DMS79 treated with DMSO at 0.1 percent for 48 hours (cell line): ENCODE data around the gene NF2.

Source experiments
- DNase-seq: peaks from one replicate; lab custom pipeline; 2025; lab: John Stamatoyannopoulos, UW

The NF2 gene

DNA sequence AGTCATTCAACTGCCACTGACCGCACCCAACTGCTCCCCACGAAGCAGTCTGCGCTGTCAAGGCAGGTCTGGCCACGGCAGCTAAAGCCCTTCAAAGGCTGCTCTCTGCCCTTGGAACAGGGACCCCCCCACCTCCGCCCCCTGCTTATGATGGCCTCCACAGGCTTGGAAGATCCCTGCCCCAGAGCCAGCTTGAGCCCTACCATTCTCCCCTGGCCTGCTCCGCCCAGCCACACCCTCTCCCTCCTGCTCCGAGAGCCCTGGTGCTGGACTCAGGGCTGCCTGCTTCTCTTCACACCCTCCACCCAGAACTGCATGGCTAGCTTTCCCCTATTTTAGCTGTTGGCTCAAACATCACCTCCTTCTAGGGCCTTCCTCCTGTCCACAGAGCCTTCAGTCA, 144.4 kb downstream of the NF2 start:
- no peak for DNase-seq
